ENCODE measurements around the gene PIGM. TPM values are rescaled to one million over a fixed set of nuclear protein-coding genes. Genes with fewer than 3 reads are reported as not detected.
A peak's percentile ranks its signal among the peaks of the same experiment; 100 is the strongest.

PIGM gene
- total and polyA plus RNA-seq, 2 experiments from 2014 or later = 6.3 to 10.5 TPM

- H3K9me3 ChIP-seq (ENCODE audit: low read depth) = no peaks in the 10 kb centered on the region
- no peak overlapping the region for H3K27ac ChIP-seq
- peak; percentile 48 for DNase-seq (ENCODE audit: low spot score)
These were observed 14.8 kb upstream of the PIGM start for GRCh38 chr1:160046494-160047110.

GRCh38 chr1:160045653-160046052 lies 13.9 kb upstream of the PIGM start:
- H3K36me3 ChIP-seq (replicated peaks; ENCODE audit: insufficient read depth, low read depth) = no peaks in the 10 kb centered on the region
- no peak overlapping the region for H3K4me3 ChIP-seq
- no peak for DNase-seq (ENCODE audit: low spot score)
- H3K4me1 ChIP-seq (ENCODE audit: insufficient read depth) = peaks cover 4% of the 10 kb centered on the region
- no peak overlapping the region for H3K4me2 ChIP-seq
- H3K27ac ChIP-seq = no peak overlapping the region
- H3K27me3 ChIP-seq = peaks cover 8% of the 10 kb centered on the region
- H4K20me1 ChIP-seq (ENCODE audit: insufficient read depth, poor library complexity, severe bottlenecking) = no peaks in the 10 kb centered on the region
- 62% methylated on average over 2 of the region's 2 CpGs for WGBS (ENCODE audit: low lambda C conversion rate, missing lambda C conversion rate)
- H3K9me2 ChIP-seq (replicated peaks; ENCODE audit: insufficient read depth) = no peaks in the 10 kb centered on the region
- H3K9me3 ChIP-seq (ENCODE audit: low read depth) = no peaks in the 10 kb centered on the region
- TF ChIP-seq EZH2 (IDR thresholded peaks at IDR 0.05; ENCODE audit: borderline replicate concordance) (no peak), EZH2phosphoT487 (IDR thresholded peaks at IDR 0.05; ENCODE audit: low read depth, severe bottlenecking, unreplicated experiment) (no peak), CTCF (IDR thresholded peaks at IDR 0.05; ENCODE audit: poor library complexity) (no peak)
- no peaks in the 10 kb centered on the region for H3K79me2 ChIP-seq
- H2AFZ ChIP-seq = no peak overlapping the region

More at GRCh38 chr1:160046494-160047110, 14.8 kb upstream of the PIGM start:
- H3K9me2 ChIP-seq (replicated peaks; ENCODE audit: insufficient read depth) = no peaks in the 10 kb centered on the region
- H2AFZ ChIP-seq = no peak overlapping the region
- H3K4me1 ChIP-seq (ENCODE audit: insufficient read depth) = peaks cover 4% of the 10 kb centered on the region
- H3K79me2 ChIP-seq = no peaks in the 10 kb centered on the region
- no peak overlapping the region for H3K4me3 ChIP-seq
- no peaks in the 10 kb centered on the region for H4K20me1 ChIP-seq (ENCODE audit: insufficient read depth, poor library complexity, severe bottlenecking)
- 10% methylated on average over 11 of the region's 11 CpGs for WGBS (ENCODE audit: low lambda C conversion rate, missing lambda C conversion rate)
- no peaks in the 10 kb centered on the region for H3K36me3 ChIP-seq (replicated peaks; ENCODE audit: insufficient read depth, low read depth)
- TF ChIP-seq EZH2 (IDR thresholded peaks at IDR 0.05; ENCODE audit: borderline replicate concordance) (no peak), CTCF (IDR thresholded peaks at IDR 0.05; ENCODE audit: poor library complexity) (peak; percentile 74)
- peaks cover 9% of the 10 kb centered on the region for H3K27me3 ChIP-seq
- peak overlapping the region; percentile 62 for H3K4me2 ChIP-seq

- Histone ChIP-seq H3K9me2 (replicated peaks; ENCODE audit: insufficient read depth) (no peaks in the 10 kb centered on the region), H3K36me3 (replicated peaks; ENCODE audit: insufficient read depth, low read depth) (no peaks in the 10 kb centered on the region), H3K9me3 (ENCODE audit: low read depth) (no peaks in the 10 kb centered on the region), H2AFZ (no peak overlapping the region), H3K4me2 (no peak overlapping the region), H4K20me1 (ENCODE audit: insufficient read depth, poor library complexity, severe bottlenecking) (no peaks in the 10 kb centered on the region), H3K4me1 (ENCODE audit: insufficient read depth) (peaks cover 4% of the 10 kb centered on the region), H3K27me3 (no peaks in the 10 kb centered on the region), H3K27ac (no peak overlapping the region), H3K79me2 (no peaks in the 10 kb centered on the region), H3K4me3 (no peak overlapping the region)
- no peak for TF ChIP-seq EZH2 (IDR thresholded peaks at IDR 0.05; ENCODE audit: borderline replicate concordance)
- no peak for DNase-seq (ENCODE audit: low spot score)
These were observed 11.8 kb upstream of the PIGM start for GRCh38 chr1:160043543-160043942.

- Histone ChIP-seq H3K9me3 (ENCODE audit: low read depth) (no peaks in the 10 kb centered on the region), H3K27me3 (no peaks in the 10 kb centered on the region), H3K9me2 (replicated peaks; ENCODE audit: insufficient read depth) (no peaks in the 10 kb centered on the region), H3K79me2 (no peaks in the 10 kb centered on the region), H3K36me3 (replicated peaks; ENCODE audit: insufficient read depth, low read depth) (no peaks in the 10 kb centered on the region), H3K27ac (no peak overlapping the region), H3K4me1 (ENCODE audit: insufficient read depth) (no peaks in the 10 kb centered on the region), H3K4me3 (no peak overlapping the region), H2AFZ (no peak overlapping the region), H4K20me1 (ENCODE audit: insufficient read depth, poor library complexity, severe bottlenecking) (no peaks in the 10 kb centered on the region), H3K4me2 (no peak overlapping the region)
- WGBS (ENCODE audit: low lambda C conversion rate, missing lambda C conversion rate) = 70% methylated on average over 1 of the region's 1 CpG
- TF ChIP-seq EZH2 (IDR thresholded peaks at IDR 0.05; ENCODE audit: borderline replicate concordance) (no peak), EZH2phosphoT487 (IDR thresholded peaks at IDR 0.05; ENCODE audit: low read depth, severe bottlenecking, unreplicated experiment) (no peak)
- DNase-seq (ENCODE audit: low spot score) = no peak
These were observed 8.7 kb upstream of the PIGM start for GRCh38 chr1:160040476-160040875.

Data from hepatocyte (in vitro differentiated cells).